Skeletal muscle satellite cell (primary cell): ENCODE results near the gene RAB11FIP5.
"Not testable (repeated sequence)": the region's sequence is repeated elsewhere in the genome, so short reads cannot be mapped to it uniquely, and the experiment has no call there.

ENCODE experiments used
- H3K27me3 ChIP-seq: 2 replicates; pipeline ENCODE4 v1.7.0; 2013; ENCODE audit warnings: low read length; ENCODE audit not compliant: control insufficient read depth, insufficient read depth
- H3K36me3 ChIP-seq: 2 replicates; pipeline ENCODE4 v1.7.0; 2013; ENCODE audit warnings: mild to moderate bottlenecking, control low read depth, low read length; ENCODE audit not compliant: insufficient read depth
- H3K4me1 ChIP-seq: 2 replicates; pipeline ENCODE4 v1.7.0; 2013; ENCODE audit warnings: low read length; ENCODE audit not compliant: control insufficient read depth, insufficient read depth
- H3K4me2 ChIP-seq: 2 replicates; pipeline ENCODE4 v1.7.0; 2013; ENCODE audit warnings: mild to moderate bottlenecking, low read length
- H3K4me3 ChIP-seq: 2 replicates; pipeline ENCODE4 v1.7.0; 2013; ENCODE audit warnings: low read length
- H3K9ac ChIP-seq: 2 replicates; pipeline ENCODE4 v1.7.0; 2013; ENCODE audit warnings: mild to moderate bottlenecking, low read depth, low read length, moderate library complexity
- H3K9me3 ChIP-seq: replicated peaks from 2 replicates; pipeline ENCODE4 v1.7.0; 2013; ENCODE audit warnings: mild to moderate bottlenecking, control low read depth, low read length

The RAB11FIP5 gene

DNA sequence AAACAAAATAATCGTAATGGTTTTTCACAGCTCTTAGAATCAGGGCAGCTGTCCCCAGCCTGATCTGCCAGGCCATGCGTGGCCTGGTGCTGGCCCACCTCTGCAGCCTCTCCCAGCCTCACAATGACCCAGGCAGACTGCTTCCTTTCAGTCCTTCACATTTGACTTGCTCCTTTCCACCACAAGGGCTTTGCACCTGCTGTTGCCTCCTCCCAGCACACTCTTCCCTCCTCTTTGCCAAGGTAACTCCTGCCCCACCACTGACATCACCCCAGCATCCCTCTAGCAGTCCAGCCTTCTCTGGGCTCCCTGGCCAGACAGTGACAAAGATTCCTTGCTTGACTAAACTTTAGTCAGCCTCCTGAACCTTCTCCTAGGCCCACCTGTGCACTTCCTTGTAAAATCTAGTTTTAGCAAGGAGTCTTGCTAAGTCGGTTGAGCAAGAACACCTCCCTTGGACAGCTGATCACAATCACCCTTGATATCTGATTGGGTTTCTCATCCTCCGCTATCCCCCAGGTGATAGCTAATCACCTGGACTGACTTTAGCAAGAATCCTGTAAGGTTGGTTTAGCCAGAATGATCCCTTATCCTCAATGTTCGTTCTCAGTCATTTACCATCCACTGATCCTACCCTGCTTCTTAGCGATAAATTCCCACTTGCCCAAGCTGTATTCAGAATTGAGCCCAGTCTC is 16.2 kb upstream of the RAB11FIP5 start:
- H3K9me3 ChIP-seq, result no peaks in the 10 kb centered on the region
- H3K4me3 ChIP-seq, result no peak overlapping the region
- H3K4me1 ChIP-seq, result no peaks in the 10 kb centered on the region
- no peak overlapping the region for H3K9ac ChIP-seq
- no peak overlapping the region for H3K4me2 ChIP-seq
- peaks cover 19% of the 10 kb centered on the region for H3K27me3 ChIP-seq
- H3K36me3 ChIP-seq, result no peaks in the 10 kb centered on the region

GRCh38 chr2:73122536-73122935 is 9.8 kb upstream of the RAB11FIP5 start:
- H3K4me3 ChIP-seq, result no peak overlapping the region
- no peak overlapping the region for H3K4me2 ChIP-seq
- peaks cover 3% of the 10 kb centered on the region for H3K4me1 ChIP-seq
- no peaks in the 10 kb centered on the region for H3K9me3 ChIP-seq
- no peaks in the 10 kb centered on the region for H3K36me3 ChIP-seq
- peaks cover 14% of the 10 kb centered on the region for H3K27me3 ChIP-seq
- no peak overlapping the region for H3K9ac ChIP-seq

- not testable (repeated sequence) for H3K9ac ChIP-seq, H3K4me1 ChIP-seq, H3K27me3 ChIP-seq, H3K4me2 ChIP-seq, H3K36me3 ChIP-seq, H3K4me3 ChIP-seq, H3K9me3 ChIP-seq
Observed at GRCh38 chr2:73119611-73120239, 7.0 kb upstream of the RAB11FIP5 start.

DNA sequence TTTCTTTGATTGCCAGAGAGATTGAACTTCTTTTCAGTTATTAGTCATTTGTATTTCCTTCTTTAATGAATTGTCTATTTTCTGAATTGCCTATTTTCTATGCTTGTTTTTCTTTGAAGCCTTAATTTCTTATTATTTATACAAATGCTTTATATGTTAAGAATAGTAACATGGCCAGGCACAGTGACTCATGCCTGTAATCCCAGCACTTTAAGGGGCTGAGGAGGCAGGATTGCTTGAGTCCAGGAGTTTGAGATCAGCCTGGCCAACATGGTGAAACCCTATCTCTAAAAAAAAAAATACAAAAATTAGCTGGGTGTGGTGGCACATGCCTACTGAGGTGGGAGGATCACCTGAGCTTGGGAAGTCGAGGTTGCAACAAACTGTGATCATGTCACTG is 4.7 kb upstream of the RAB11FIP5 start:
- Histone ChIP-seq H3K4me2 (no peak overlapping the region), H3K27me3 (no peaks in the 10 kb centered on the region), H3K9ac (no peak overlapping the region), H3K4me3 (no peak overlapping the region), H3K36me3 (no peaks in the 10 kb centered on the region), H3K9me3 (no peaks in the 10 kb centered on the region), H3K4me1 (peaks cover 15% of the 10 kb centered on the region)

- H3K9ac ChIP-seq, result no peak overlapping the region
- H3K27me3 ChIP-seq, result no peaks in the 10 kb centered on the region
- no peaks in the 10 kb centered on the region for H3K36me3 ChIP-seq
- H3K9me3 ChIP-seq, result no peaks in the 10 kb centered on the region
- no peak overlapping the region for H3K4me3 ChIP-seq
- H3K4me2 ChIP-seq, result no peak overlapping the region
- peaks cover 16% of the 10 kb centered on the region for H3K4me1 ChIP-seq
Observed at GRCh38 chr2:73116182-73116960, 3.6 kb upstream of the RAB11FIP5 start.

- Histone ChIP-seq H3K4me3 (no peak overlapping the region), H3K9me3 (no peaks in the 10 kb centered on the region), H3K27me3 (no peaks in the 10 kb centered on the region), H3K4me1 (peaks cover 35% of the 10 kb centered on the region), H3K9ac (no peak overlapping the region), H3K4me2 (peak overlapping the region; percentile 96), H3K36me3 (no peaks in the 10 kb centered on the region)
Observed at GRCh38 chr2:73114273-73114867, 1.6 kb upstream of the RAB11FIP5 start.

DNA sequence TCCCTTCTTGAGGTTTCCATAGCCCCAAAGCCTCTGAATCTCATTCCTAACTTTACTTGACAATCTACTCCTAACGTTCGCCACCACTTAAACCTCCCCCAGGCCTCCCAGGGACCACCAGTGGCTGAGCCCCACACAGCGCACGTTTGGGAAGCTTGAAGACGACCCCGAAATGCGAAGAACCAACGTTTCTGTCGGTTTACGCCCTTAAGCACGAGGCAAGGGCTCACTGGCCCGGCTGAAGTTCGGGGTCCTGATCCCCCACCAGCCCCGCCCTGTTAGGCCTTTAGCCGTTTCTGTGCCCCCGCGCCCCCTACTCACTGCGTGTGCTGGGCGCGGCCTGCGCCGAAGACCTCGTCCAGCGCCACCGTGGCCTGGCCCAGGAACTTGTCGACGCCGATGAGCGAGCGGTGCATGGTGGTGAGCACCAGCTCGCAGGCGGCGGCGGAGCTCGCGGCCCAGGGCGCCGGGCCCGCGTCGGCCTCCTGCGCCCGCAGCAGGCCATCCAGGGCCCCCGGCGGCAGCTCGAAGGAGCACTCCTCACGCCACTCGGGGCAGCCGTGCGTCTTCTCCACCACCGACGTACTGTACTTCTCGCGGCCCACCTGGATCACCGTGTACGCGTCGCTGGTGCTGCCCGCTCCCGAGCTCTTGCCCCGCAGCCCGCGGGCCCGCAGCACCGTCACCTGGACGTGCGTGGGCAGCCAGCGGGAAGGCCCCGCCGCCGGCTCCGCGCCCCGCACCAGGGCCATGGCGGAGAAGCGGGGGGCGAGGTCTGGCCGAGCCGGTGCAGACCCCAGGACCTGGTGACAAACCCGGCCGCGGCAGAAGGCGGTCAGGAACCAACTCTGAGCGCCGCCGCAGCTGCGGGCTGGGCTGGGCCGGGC is 479 bp downstream of the RAB11FIP5 start:
- Histone ChIP-seq H3K9ac (peak overlapping the region; percentile 94), H3K4me2 (peak overlapping the region; percentile 96), H3K4me3 (peak overlapping the region; percentile 89), H3K36me3 (no peaks in the 10 kb centered on the region), H3K27me3 (no peaks in the 10 kb centered on the region), H3K4me1 (peaks cover 42% of the 10 kb centered on the region), H3K9me3 (no peaks in the 10 kb centered on the region)

DNA sequence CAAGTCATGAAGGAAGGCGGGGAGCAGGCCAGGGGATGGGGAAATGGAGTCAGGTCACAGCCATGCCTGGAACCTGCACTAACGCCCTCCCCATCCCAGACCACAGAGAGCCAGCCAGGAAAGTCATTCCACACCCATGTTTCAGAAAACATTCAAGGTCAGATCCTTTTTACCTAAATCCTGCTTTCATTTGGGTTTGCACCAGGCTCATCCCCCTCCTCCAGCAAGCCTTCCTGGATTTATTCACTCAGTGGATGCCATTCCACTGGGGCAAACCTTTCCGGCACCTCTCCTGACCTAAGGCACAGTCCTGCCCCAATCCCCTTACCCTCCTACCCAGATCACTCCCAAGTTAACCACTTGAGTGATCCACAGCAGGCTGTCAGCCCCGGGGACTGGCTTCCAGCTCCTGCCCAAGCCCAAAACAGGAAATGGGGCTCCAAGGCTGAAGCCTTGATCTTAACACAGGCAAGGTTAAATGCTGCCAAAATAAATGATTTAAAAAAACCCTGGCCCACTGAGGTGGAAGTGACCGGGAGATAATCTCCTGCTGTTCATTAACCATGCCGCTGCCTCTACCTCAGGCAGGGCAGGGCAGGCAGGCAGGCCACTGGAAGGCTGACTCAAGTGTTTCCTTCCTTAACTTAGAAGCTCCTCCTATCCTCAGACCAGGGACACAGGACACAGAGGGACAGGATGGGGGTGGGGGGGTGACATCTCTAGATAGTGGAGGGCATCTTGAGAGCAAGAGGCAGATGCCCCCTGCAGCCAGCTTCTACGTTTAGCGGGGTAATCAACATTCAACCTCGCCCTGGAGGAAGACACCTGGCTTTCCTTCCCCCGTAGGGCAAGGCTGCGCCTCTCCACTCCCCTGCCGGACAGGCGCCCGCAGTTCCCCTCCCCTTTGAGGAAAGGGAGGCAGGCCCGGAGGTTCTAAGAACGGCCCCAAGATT is 1.4 kb downstream of the RAB11FIP5 start:
- Histone ChIP-seq H3K4me3 (peak overlapping the region; percentile 89), H3K4me1 (peaks cover 48% of the 10 kb centered on the region), H3K9me3 (no peaks in the 10 kb centered on the region), H3K4me2 (peak overlapping the region; percentile 96), H3K9ac (peak overlapping the region; percentile 94), H3K27me3 (no peaks in the 10 kb centered on the region), H3K36me3 (no peaks in the 10 kb centered on the region)

DNA sequence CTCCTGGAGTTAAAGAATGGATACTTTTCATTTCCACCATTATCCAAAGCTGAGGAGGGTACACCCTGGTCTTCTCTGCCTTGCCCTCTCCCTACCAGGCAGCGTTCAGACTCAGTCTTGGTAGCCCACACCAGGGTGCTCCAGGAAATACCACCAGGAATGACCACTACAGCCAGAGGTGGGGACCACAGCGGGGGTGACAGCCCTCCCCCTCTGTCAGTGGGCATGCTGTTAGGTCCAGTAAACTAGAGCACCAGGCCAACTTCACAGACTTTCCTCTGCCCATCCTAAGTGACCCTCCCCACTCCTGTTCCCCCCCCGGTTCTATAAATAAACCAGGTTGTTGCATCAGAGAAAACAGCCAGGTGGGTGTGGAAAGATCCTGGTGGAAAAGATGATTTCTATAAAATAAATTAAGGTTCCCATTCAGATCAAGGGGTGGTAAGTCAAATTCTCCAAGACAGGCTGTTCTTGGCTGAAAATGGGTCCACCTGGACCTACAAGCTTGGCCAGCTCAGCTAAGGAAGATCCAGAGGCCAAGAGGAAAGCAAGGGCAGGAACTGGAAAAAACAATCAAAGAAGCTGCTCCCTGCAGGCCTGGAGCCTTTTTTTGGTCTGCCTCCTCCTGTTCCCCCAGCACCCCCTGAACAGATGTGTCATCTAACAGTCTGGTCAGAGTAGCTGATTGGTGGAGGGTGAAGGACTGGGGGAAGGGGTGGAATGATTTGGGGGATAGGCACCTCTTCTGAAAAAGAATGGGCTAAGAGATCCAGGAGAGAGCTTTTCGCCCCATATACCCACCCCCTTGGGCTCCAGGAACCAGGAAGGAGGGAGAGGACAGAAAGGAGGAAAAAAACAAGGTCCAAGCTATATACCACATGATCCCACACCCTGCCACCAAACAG is 2.3 kb downstream of the RAB11FIP5 start:
- Histone ChIP-seq H3K4me1 (peaks cover 57% of the 10 kb centered on the region), H3K4me3 (peak overlapping the region; percentile 89)

More for the DNA sequence above, 2.3 kb downstream of the RAB11FIP5 start:
- H3K36me3 ChIP-seq, result no peaks in the 10 kb centered on the region
- H3K9ac ChIP-seq, result peak overlapping the region; percentile 94
- H3K27me3 ChIP-seq, result no peaks in the 10 kb centered on the region
- H3K4me2 ChIP-seq, result peak overlapping the region; percentile 96
- no peaks in the 10 kb centered on the region for H3K9me3 ChIP-seq
